MM.1S (cell line): ENCODE measurements around the gene APOO.

Source experiments
- DNase-seq: peaks from one replicate; pipeline ENCODE4 v3.0.0-alpha.2; 2015
- H2AFZ ChIP-seq: fragments of 300-600 bp; sonication (generic); 2 replicates; pipeline ENCODE4 v1.6.0; 2016; ENCODE audit warnings: antibody characterized with exemption, low read length
- H3F3A ChIP-seq: fragments of 300-600 bp; sonication (generic); 2 replicates; pipeline ENCODE4 v1.6.1; 2016; ENCODE audit warnings: mild to moderate bottlenecking, antibody characterized with exemption, low read length, moderate library complexity, mixed read lengths; ENCODE audit not compliant: insufficient read depth
- H3K27ac ChIP-seq: fragments of 300-600 bp; sonication (generic); 2 replicates; pipeline ENCODE4 v1.5.1; 2016; ENCODE audit warnings: mild to moderate bottlenecking, low read length
- H3K27me3 ChIP-seq: fragments of 300-600 bp; sonication (generic); replicated peaks from 2 replicates; pipeline ENCODE4 v1.6.0; 2016; ENCODE audit warnings: low read length; ENCODE audit not compliant: insufficient read depth
- H3K36me3 ChIP-seq: fragments of 300-600 bp; sonication (generic); replicated peaks from 2 replicates; pipeline ENCODE4 v1.6.1; 2016; ENCODE audit warnings: mild to moderate bottlenecking, low read length, mixed read lengths; ENCODE audit not compliant: insufficient read depth
- H3K4me1 ChIP-seq: fragments of 300-600 bp; sonication (generic); 2 replicates; pipeline ENCODE4 v1.6.1; 2016; ENCODE audit warnings: low read length, mixed read lengths
- H3K4me2 ChIP-seq: fragments of 300-600 bp; sonication (generic); 2 replicates; pipeline ENCODE4 v1.6.0; 2016; ENCODE audit warnings: low read depth, low read length
- H3K4me3 ChIP-seq: fragments of 300-600 bp; sonication (generic); 2 replicates; pipeline ENCODE4 v1.5.1; 2016; ENCODE audit warnings: low read length, mixed read lengths
- H3K79me2 ChIP-seq: fragments of 300-600 bp; sonication (generic); 2 replicates; pipeline ENCODE4 v1.6.1; 2016; ENCODE audit warnings: mixed run types, low read length, mixed read lengths
- H3K9ac ChIP-seq: fragments of 300-600 bp; sonication (generic); 2 replicates; pipeline ENCODE4 v1.6.1; 2016; ENCODE audit warnings: low read length, mixed read lengths
- H3K9me2 ChIP-seq: fragments of 300-600 bp; sonication (generic); replicated peaks from 2 replicates; pipeline ENCODE4 v1.6.1; 2016; ENCODE audit warnings: mild to moderate bottlenecking, low read length, mixed read lengths; ENCODE audit not compliant: insufficient read depth
- H3K9me3 ChIP-seq: fragments of 300-600 bp; sonication (generic); replicated peaks from 2 replicates; pipeline ENCODE4 v1.6.1; 2016; ENCODE audit warnings: mild to moderate bottlenecking, low read length, mixed read lengths; ENCODE audit not compliant: insufficient read depth
- H4K20me1 ChIP-seq: fragments of 300-600 bp; sonication (generic); 2 replicates; pipeline ENCODE4 v1.6.1; 2016; ENCODE audit warnings: mild to moderate bottlenecking, low read length, moderate library complexity, mixed read lengths; ENCODE audit not compliant: insufficient read depth
- EZH2 ChIP-seq: fragments of 300-600 bp; sonication (generic); optimal IDR thresholded peaks from 2 replicates; pipeline ENCODE3; 2017; ENCODE audit warnings: low read depth, mild to moderate bottlenecking, antibody characterized with exemption, low read length, mixed read lengths
- EZH2phosphoT487 ChIP-seq: fragments of 300-600 bp; sonication (generic); IDR thresholded peaks from 2 replicates; pipeline ENCODE4 v1.6.1; 2018; ENCODE audit warnings: antibody characterized with exemption, low read length
- TF ChIP-seq, protein P1 (sequence below): fragments of 300-600 bp; sonication (generic); IDR thresholded peaks from 2 replicates; pipeline ENCODE4 v1.5.1; 2016; ENCODE audit warnings: antibody characterized with exemption, low read length, mixed read lengths

Gene APOO

DNA sequence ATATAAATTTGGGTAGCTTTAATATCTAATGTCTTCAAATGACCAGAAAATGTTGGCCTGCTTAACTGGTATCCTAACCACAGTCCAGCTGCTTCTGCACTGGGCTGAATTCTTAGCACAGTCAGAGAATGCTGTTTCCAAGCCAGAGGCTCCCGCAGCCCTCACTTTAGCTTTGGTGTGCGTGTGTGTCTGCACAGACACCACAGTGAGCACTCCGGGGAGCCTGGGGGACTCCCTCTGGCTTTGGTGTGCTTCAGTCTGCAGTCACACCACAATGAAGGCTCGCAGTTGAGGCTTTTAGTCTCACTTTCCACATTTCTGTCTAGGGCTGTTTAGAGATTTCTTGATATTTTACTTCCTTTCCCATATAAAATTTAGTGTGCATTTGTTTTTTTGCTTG is 53.6 kb downstream of the APOO start:
- Histone ChIP-seq H3K4me3 (no peak overlapping the region), H3K4me1 (no peaks in the 10 kb centered on the region), H3K27me3 (no peaks in the 10 kb centered on the region), H4K20me1 (no peaks in the 10 kb centered on the region), H3F3A (no peaks in the 10 kb centered on the region), H3K79me2 (no peaks in the 10 kb centered on the region), H3K27ac (no peak overlapping the region), H3K9ac (no peak overlapping the region), H3K36me3 (no peaks in the 10 kb centered on the region), H3K9me2 (no peaks in the 10 kb centered on the region), H2AFZ (no peak overlapping the region), H3K4me2 (no peak overlapping the region), H3K9me3 (no peaks in the 10 kb centered on the region)
- TF ChIP-seq, protein P1, sequence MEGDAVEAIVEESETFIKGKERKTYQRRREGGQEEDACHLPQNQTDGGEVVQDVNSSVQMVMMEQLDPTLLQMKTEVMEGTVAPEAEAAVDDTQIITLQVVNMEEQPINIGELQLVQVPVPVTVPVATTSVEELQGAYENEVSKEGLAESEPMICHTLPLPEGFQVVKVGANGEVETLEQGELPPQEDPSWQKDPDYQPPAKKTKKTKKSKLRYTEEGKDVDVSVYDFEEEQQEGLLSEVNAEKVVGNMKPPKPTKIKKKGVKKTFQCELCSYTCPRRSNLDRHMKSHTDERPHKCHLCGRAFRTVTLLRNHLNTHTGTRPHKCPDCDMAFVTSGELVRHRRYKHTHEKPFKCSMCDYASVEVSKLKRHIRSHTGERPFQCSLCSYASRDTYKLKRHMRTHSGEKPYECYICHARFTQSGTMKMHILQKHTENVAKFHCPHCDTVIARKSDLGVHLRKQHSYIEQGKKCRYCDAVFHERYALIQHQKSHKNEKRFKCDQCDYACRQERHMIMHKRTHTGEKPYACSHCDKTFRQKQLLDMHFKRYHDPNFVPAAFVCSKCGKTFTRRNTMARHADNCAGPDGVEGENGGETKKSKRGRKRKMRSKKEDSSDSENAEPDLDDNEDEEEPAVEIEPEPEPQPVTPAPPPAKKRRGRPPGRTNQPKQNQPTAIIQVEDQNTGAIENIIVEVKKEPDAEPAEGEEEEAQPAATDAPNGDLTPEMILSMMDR: no peak
- TF ChIP-seq EZH2: no peak
- no peak for TF ChIP-seq EZH2phosphoT487
- DNase-seq: no peak

DNA sequence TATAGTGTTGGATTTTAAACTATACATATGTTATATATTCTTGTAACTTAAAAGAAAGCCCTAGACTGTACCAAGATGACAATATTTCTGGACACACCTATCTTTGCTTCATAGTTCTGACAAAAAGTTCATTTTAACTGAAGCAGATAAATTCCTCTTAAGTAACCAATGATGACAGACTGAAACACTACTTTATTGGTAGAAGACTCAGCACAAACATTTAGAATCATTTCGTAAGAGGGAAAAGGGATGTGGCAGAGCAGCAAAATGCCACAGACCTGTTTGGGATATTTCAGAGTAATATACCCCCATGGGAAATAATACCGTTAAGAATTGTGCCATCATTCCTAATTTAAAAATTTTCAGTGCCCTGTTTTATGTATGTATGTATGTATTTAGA is 56.2 kb downstream of the APOO start:
- Histone ChIP-seq H3K79me2 (no peaks in the 10 kb centered on the region), H3K4me2 (no peak overlapping the region)
- DNase-seq: no peak

DNA sequence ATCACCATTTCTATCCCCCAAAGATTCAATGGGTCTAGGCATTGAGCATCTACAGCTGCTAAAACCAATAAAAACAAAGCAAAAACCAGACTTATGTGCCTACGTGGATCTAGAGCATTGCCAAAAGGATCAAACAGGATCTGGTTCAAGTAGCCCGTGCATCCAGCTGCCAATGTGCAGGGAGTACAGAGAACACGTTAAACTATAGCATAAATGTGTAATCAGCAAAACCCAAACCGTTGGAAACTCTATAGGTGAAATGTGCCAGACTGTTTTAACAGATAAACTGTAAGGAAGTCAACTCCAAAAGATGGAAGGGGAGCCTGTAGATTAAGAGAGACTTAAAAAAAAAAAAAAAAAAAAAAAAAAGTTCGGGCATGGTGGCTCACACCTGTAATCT is 58.5 kb downstream of the APOO start:
- Histone ChIP-seq H3K9me2 (no peaks in the 10 kb centered on the region), H3K36me3 (no peaks in the 10 kb centered on the region), H3K4me1 (0 out of 2 replicates have a peak, but pooled peaks cover 6% of the 10 kb centered on the region), H3K27ac (no peak overlapping the region), H3K9ac (no peak overlapping the region), H3K79me2 (no peaks in the 10 kb centered on the region), H3K27me3 (no peaks in the 10 kb centered on the region), H3K4me2 (no peak overlapping the region), H3F3A (no peaks in the 10 kb centered on the region), H2AFZ (no peak overlapping the region), H3K9me3 (no peaks in the 10 kb centered on the region), H3K4me3 (no peak overlapping the region), H4K20me1 (no peaks in the 10 kb centered on the region)
- TF ChIP-seq, protein P1: no peak
- TF ChIP-seq EZH2: no peak
- TF ChIP-seq EZH2phosphoT487: no peak
- no peak for DNase-seq

More for the DNA sequence above, 56.2 kb downstream of the APOO start:
- Histone ChIP-seq H3F3A (no peaks in the 10 kb centered on the region), H3K9ac (no peak overlapping the region), H2AFZ (no peak overlapping the region), H3K27ac (no peak overlapping the region), H3K36me3 (no peaks in the 10 kb centered on the region), H3K9me2 (no peaks in the 10 kb centered on the region), H3K27me3 (no peaks in the 10 kb centered on the region), H3K4me1 (no peaks in the 10 kb centered on the region), H3K4me3 (no peak overlapping the region), H4K20me1 (no peaks in the 10 kb centered on the region), H3K9me3 (no peaks in the 10 kb centered on the region)
- no peak for TF ChIP-seq EZH2phosphoT487
- TF ChIP-seq EZH2: no peak
- TF ChIP-seq, protein P1: no peak
